GM23338 (cell line): Measurements from ENCODE around the gene ZBTB22. TPM values are rescaled to one million over a fixed set of nuclear protein-coding genes. Genes with fewer than 3 reads are reported as not detected.

Source experiments
- ATAC-seq: fragments of 200-7000 bp; cut with Tn5 transposase; 3 replicates; pipeline ENCODE4 v1.9.1; 2020
- DNase-seq: peaks from one replicate; pipeline ENCODE4 v3.0.0-alpha.2; 2015; ENCODE audit warnings: low spot score
- H2AFZ ChIP-seq: fragments of 200-600 bp; sonication (generic); 2 replicates; pipeline ENCODE4 v1.8.0; 2016; ENCODE audit warnings: antibody characterized with exemption, mild to moderate bottlenecking, moderate library complexity
- H3F3A ChIP-seq: fragments of 200-600 bp; sonication (generic); replicated peaks from 2 replicates; pipeline ENCODE4 v1.8.0; 2017; ENCODE audit warnings: antibody characterized with exemption, mixed run types, low read depth
- H3K27ac ChIP-seq: fragments of 200-600 bp; sonication (generic); 2 replicates; pipeline ENCODE4 v1.6.1; 2016; ENCODE audit warnings: low read depth
- H3K27me3 ChIP-seq: fragments of 200-600 bp; sonication (generic); 2 replicates; pipeline ENCODE4 v1.8.0; 2016; ENCODE audit warnings: mild to moderate bottlenecking, mixed run types, moderate library complexity; ENCODE audit not compliant: insufficient read depth
- H3K36me3 ChIP-seq: fragments of 200-600 bp; sonication (generic); 2 replicates; pipeline ENCODE4 v1.8.0; 2016; ENCODE audit warnings: mild to moderate bottlenecking; ENCODE audit not compliant: insufficient read depth
- H3K4me1 ChIP-seq: fragments of 200-600 bp; sonication (generic); 2 replicates; pipeline ENCODE4 v1.8.0; 2016; ENCODE audit warnings: mild to moderate bottlenecking, moderate library complexity; ENCODE audit not compliant: insufficient read depth
- H3K4me2 ChIP-seq: fragments of 200-600 bp; sonication (generic); 2 replicates; pipeline ENCODE4 v1.7.1; 2017; ENCODE audit warnings: mixed run types
- H3K4me3 ChIP-seq: fragments of 200-600 bp; sonication (generic); 2 replicates; pipeline ENCODE4 v1.6.1; 2016; ENCODE audit warnings: mixed run types
- H3K79me2 ChIP-seq: fragments of 200-600 bp; sonication (generic); replicated peaks from 2 replicates; pipeline ENCODE4 v1.8.0; 2017; ENCODE audit warnings: mild to moderate bottlenecking; ENCODE audit not compliant: insufficient read depth
- H3K9me2 ChIP-seq: fragments of 200-600 bp; sonication (generic); 2 replicates; pipeline ENCODE4 v1.8.0; 2017; ENCODE audit not compliant: insufficient read depth
- H4K20me1 ChIP-seq: fragments of 200-600 bp; sonication (generic); replicated peaks from 2 replicates; pipeline ENCODE4 v1.8.0; 2017; ENCODE audit warnings: mild to moderate bottlenecking; ENCODE audit not compliant: insufficient read depth
- H3K27ac Mint-ChIP-seq: 2 replicates; pipeline ENCODE4 v1.8.0; 2020; ENCODE audit warnings: inconsistent platforms, mild to moderate bottlenecking, moderate library complexity, mixed read lengths
- H3K27me3 Mint-ChIP-seq: 3 replicates; pipeline ENCODE4 v1.8.0; 2022; ENCODE audit warnings: low read depth, mild to moderate bottlenecking, moderate library complexity, mixed read lengths, inconsistent platforms; ENCODE audit not compliant: insufficient read depth, poor library complexity
- H3K36me3 Mint-ChIP-seq: 3 replicates; pipeline ENCODE4 v1.8.0; 2021; ENCODE audit warnings: low read depth, mild to moderate bottlenecking, inconsistent platforms, moderate library complexity, mixed read lengths
- H3K4me1 Mint-ChIP-seq: 3 replicates; pipeline ENCODE4 v1.8.0; 2020; ENCODE audit warnings: mild to moderate bottlenecking, inconsistent platforms, mixed read lengths
- H3K4me3 Mint-ChIP-seq: 3 replicates; pipeline ENCODE4 v1.8.0; 2021; ENCODE audit warnings: moderate library complexity, mild to moderate bottlenecking, inconsistent platforms, mixed read lengths
- H3K9me3 Mint-ChIP-seq: 3 replicates; pipeline ENCODE4 v1.8.0; 2020; ENCODE audit warnings: moderate library complexity, mild to moderate bottlenecking, inconsistent platforms, mixed read lengths
- CREB1 ChIP-seq: fragments of 250-450 bp; sonication (Bioruptor Pico); IDR thresholded peaks from 2 replicates; pipeline ENCODE4 v1.5.0; 2020; ENCODE audit warnings: low read depth, mild to moderate bottlenecking, moderate library complexity
- CTCF ChIP-seq, 2 experiments: fragments of 200-600 bp in 1 of 2; sonication (generic) in 1 of 2; conservative IDR thresholded peaks; 2 replicates each; pipeline versions ENCODE4 v1.5.1 to v1.6.1; 2016 to 2017; ENCODE audit warnings: antibody characterized with exemption in 2 of 2, low read depth in 2 of 2, mild to moderate bottlenecking in 2 of 2, moderate library complexity in 1 of 2
- ETS1 ChIP-seq: IDR thresholded peaks from 2 replicates; pipeline ENCODE4 v1.6.1; 2016; ENCODE audit warnings: antibody characterized with exemption
- EZH2phosphoT487 ChIP-seq: fragments of 200-600 bp; sonication (generic); IDR thresholded peaks from one replicate; pipeline ENCODE4 v1.8.1; 2018; ENCODE audit warnings: antibody characterized with exemption; ENCODE audit not compliant: unreplicated experiment
- JUNB ChIP-seq: IDR thresholded peaks from one replicate; pipeline ENCODE4 v1.6.1; 2016; ENCODE audit warnings: antibody characterized with exemption; ENCODE audit not compliant: unreplicated experiment
- POLR2AphosphoS5 ChIP-seq: IDR thresholded peaks from 2 replicates; pipeline ENCODE4 v1.6.1; 2016; ENCODE audit warnings: antibody characterized with exemption, low read depth
- STAT1 ChIP-seq: IDR thresholded peaks from one replicate; pipeline ENCODE4 v1.6.1; 2016; ENCODE audit warnings: antibody characterized with exemption; ENCODE audit not compliant: unreplicated experiment
- ZNF114 ChIP-seq: fragments of 250-450 bp; sonication (Bioruptor Pico); IDR thresholded peaks from 2 replicates; pipeline ENCODE4 v1.5.0; 2020; ENCODE audit warnings: mild to moderate bottlenecking, moderate library complexity
- ZNF331 ChIP-seq: fragments of 250-450 bp; sonication (Bioruptor Pico); IDR thresholded peaks from 2 replicates; pipeline ENCODE4 v1.5.0; 2020; ENCODE audit warnings: low read depth, mild to moderate bottlenecking, moderate library complexity
- ZNF462 ChIP-seq: fragments of 250-450 bp; sonication (Bioruptor Pico); IDR thresholded peaks from 2 replicates; pipeline ENCODE4 v1.5.0; 2020; ENCODE audit warnings: mild to moderate bottlenecking, moderate library complexity
- polyA plus RNA-seq: library from polyadenylated mRNA; unstranded; fragments of >200 nt; fragmentation: Nextera tagmentation; extraction: Ambion mirVana; gene quantifications from 2 replicates; pipeline ENCODE4 v1.2.1, GENCODE V29; 2016
- total RNA-seq: library from RNA; depleted of rRNA; stranded (reverse); fragments of >200 nt; shearing (Covaris generic); gene quantifications from 2 replicates; pipeline ENCODE4 v1.2.3, GENCODE V29; 2014

ZBTB22 gene
- total and polyA plus RNA-seq, 2 experiments from 2014 or later: 3.9 to 7.7 TPM

- no peaks in the 10 kb centered on the region for H3K27me3 ChIP-seq
- TF ChIP-seq ZNF331 (no peak), ZNF114 (CRISPR knock-in tag) (no peak)
- H3K36me3 Mint-ChIP-seq: peaks cover 35% of the 10 kb centered on the region
- peaks cover 35% of the 10 kb centered on the region for H3K4me1 ChIP-seq
- H3K4me1 Mint-ChIP-seq: peaks cover 49% of the 10 kb centered on the region
- no peaks in the 10 kb centered on the region for H3K9me2 ChIP-seq
- peaks cover 11% of the 10 kb centered on the region for H4K20me1 ChIP-seq
- peaks cover 14% of the 10 kb centered on the region for H3K36me3 ChIP-seq
- peak overlapping the region; percentile 90 for H3K4me3 Mint-ChIP-seq
- peak overlapping the region; percentile 97 for H3K27ac Mint-ChIP-seq
- peak; percentile 6 for ATAC-seq
- DNase-seq: peak; percentile 43
- H3K9me3 Mint-ChIP-seq: no peaks in the 10 kb centered on the region
- H3K27ac ChIP-seq: peak overlapping the region; percentile 72
- peak overlapping the region; percentile 65 for H2AFZ ChIP-seq
- H3K4me2 ChIP-seq: peak overlapping the region; percentile 92
- H3K27me3 Mint-ChIP-seq: peaks cover 14% of the 10 kb centered on the region
- peaks cover 36% of the 10 kb centered on the region for H3K79me2 ChIP-seq
- H3K4me3 ChIP-seq: peak overlapping the region; percentile 80
- H3F3A ChIP-seq: peaks cover 18% of the 10 kb centered on the region
Measured at GRCh38 chr6:33323623-33323948, 6.0 kb upstream of the ZBTB22 start.

- H3K4me2 ChIP-seq: peak overlapping the region; percentile 92
- DNase-seq (no peak), ATAC-seq (no peak)
- H3K4me3 ChIP-seq: peak overlapping the region; percentile 80
- H2AFZ ChIP-seq: no peak overlapping the region
- H3K27ac Mint-ChIP-seq: peak overlapping the region; percentile 92
- H3K4me1 ChIP-seq: peaks cover 45% of the 10 kb centered on the region
- peaks cover 63% of the 10 kb centered on the region for H3K4me1 Mint-ChIP-seq
- peak overlapping the region; percentile 90 for H3K4me3 Mint-ChIP-seq
- H3K36me3 ChIP-seq: peaks cover 14% of the 10 kb centered on the region
- peaks cover 15% of the 10 kb centered on the region for H3K27me3 Mint-ChIP-seq
- peaks cover 11% of the 10 kb centered on the region for H4K20me1 ChIP-seq
- H3K9me3 Mint-ChIP-seq: no peaks in the 10 kb centered on the region; the same call in 1 of the 3 replicates
- H3K36me3 Mint-ChIP-seq: peaks cover 42% of the 10 kb centered on the region
- H3K9me2 ChIP-seq: no peaks in the 10 kb centered on the region
- H3K79me2 ChIP-seq: peaks cover 36% of the 10 kb centered on the region
- H3F3A ChIP-seq: peaks cover 20% of the 10 kb centered on the region
- peak overlapping the region; percentile 69; the same call in 1 of the 2 replicates for H3K27ac ChIP-seq
- no peaks in the 10 kb centered on the region for H3K27me3 ChIP-seq
- TF ChIP-seq CREB1 (CRISPR knock-in tag) (no peak), ZNF462 (CRISPR knock-in tag) (no peak), POLR2AphosphoS5 (no peak), ZNF331 (no peak), CTCF (conservative IDR thresholded peaks at IDR 0.05; ENCODE audit: low read depth in 2 of 2) (no peak), JUNB (no peak), STAT1 (no peak), ETS1 (no peak), EZH2phosphoT487 (no peak)
Measured at GRCh38 chr6:33321227-33321626, 3.7 kb upstream of the ZBTB22 start.
